ENCODE measurements around the gene HS2ST1. TPM values are rescaled to one million over a fixed set of nuclear protein-coding genes. Genes with fewer than 3 reads are reported as not detected.

Gene HS2ST1
- total RNA-seq, 2 experiments from 2014 or later, result 16.9 to 20.4 TPM

GRCh38 chr1:87106144-87106543 lies 191.7 kb downstream of the HS2ST1 start:
- CTCF ChIA-PET, result interaction anchor here (0.8 kb wide), 1 partner anchor 22 kb away, joined by 3 read pairs; no protein-coding TSS in a partner anchor
- DNase-seq, result no peak
- H3K4me3 Mint-ChIP-seq, result no peak overlapping the region
- H3K27me3 Mint-ChIP-seq, result no peaks in the 10 kb centered on the region
- peaks cover 5% of the 10 kb centered on the region for H3K36me3 Mint-ChIP-seq (ENCODE audit: low read depth)
- no peaks in the 10 kb centered on the region for H3K4me1 Mint-ChIP-seq
- H3K9me3 Mint-ChIP-seq, result no peaks in the 10 kb centered on the region
- POLR2A ChIA-PET, result interaction anchor here (1.2 kb wide), 1 partner anchor 9 kb away, joined by 4 read pairs; no protein-coding TSS in a partner anchor
- no peak overlapping the region for H3K27ac Mint-ChIP-seq

- Mint-ChIP-seq H3K36me3 (ENCODE audit: low read depth) (no peaks in the 10 kb centered on the region), H3K4me1 (no peaks in the 10 kb centered on the region), H3K9me3 (no peaks in the 10 kb centered on the region), H3K4me3 (no peak overlapping the region), H3K27ac (no peak overlapping the region), H3K27me3 (no peaks in the 10 kb centered on the region)
- DNase-seq, result no peak
- ChIA-PET CTCF (interaction anchor here (0.8 kb wide), 1 partner anchor 23 kb away, joined by 3 read pairs; no protein-coding TSS in a partner anchor), POLR2A (no interaction called here)
Observed at GRCh38 chr1:87106867-87107266, 192.4 kb downstream of the HS2ST1 start.

DNA sequence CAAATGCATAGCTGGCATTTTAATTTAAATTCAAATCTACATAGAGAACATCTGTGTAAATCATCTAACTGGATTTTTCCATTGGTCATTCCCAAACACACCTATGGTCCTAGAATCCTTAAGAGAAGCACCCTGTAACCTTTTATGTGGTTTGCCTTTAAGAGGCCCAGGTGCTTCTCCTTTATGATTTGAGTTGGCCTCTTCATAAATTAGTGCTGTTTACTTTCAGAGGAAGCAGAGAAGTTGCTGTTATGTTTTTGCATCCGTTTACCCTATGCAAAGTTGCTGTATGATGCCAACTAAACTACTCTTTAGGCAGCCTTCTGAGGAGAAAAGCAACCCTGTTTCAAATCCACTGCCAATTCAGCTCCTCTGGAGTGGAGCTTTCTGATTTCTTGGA lies 193.8 kb downstream of the HS2ST1 start:
- H3K9me3 Mint-ChIP-seq, result no peaks in the 10 kb centered on the region
- H3K4me3 Mint-ChIP-seq, result no peak overlapping the region
- H3K27me3 Mint-ChIP-seq, result no peaks in the 10 kb centered on the region
- no peaks in the 10 kb centered on the region for H3K4me1 Mint-ChIP-seq
- DNase-seq, result no peak
- no peak overlapping the region for H3K27ac Mint-ChIP-seq
- H3K36me3 Mint-ChIP-seq (ENCODE audit: low read depth), result no peaks in the 10 kb centered on the region
- POLR2A ChIA-PET, result no interaction called here
- CTCF ChIA-PET, result interaction anchor here (1.0 kb wide), 1 partner anchor 846 kb away, joined by 3 read pairs; no protein-coding TSS in a partner anchor

GRCh38 chr1:87108814-87109411 lies 194.5 kb downstream of the HS2ST1 start:
- no peaks in the 10 kb centered on the region for H3K4me1 Mint-ChIP-seq
- no peaks in the 10 kb centered on the region for H3K27me3 Mint-ChIP-seq
- CTCF ChIA-PET, result interaction anchor here (1.0 kb wide), 1 partner anchor 845 kb away, joined by 3 read pairs; no protein-coding TSS in a partner anchor
- H3K27ac Mint-ChIP-seq, result no peak overlapping the region
- H3K9me3 Mint-ChIP-seq, result no peaks in the 10 kb centered on the region
- H3K4me3 Mint-ChIP-seq, result no peak overlapping the region
- no peak for DNase-seq
- POLR2A ChIA-PET, result no interaction called here
- H3K36me3 Mint-ChIP-seq (ENCODE audit: low read depth), result no peaks in the 10 kb centered on the region

DNA sequence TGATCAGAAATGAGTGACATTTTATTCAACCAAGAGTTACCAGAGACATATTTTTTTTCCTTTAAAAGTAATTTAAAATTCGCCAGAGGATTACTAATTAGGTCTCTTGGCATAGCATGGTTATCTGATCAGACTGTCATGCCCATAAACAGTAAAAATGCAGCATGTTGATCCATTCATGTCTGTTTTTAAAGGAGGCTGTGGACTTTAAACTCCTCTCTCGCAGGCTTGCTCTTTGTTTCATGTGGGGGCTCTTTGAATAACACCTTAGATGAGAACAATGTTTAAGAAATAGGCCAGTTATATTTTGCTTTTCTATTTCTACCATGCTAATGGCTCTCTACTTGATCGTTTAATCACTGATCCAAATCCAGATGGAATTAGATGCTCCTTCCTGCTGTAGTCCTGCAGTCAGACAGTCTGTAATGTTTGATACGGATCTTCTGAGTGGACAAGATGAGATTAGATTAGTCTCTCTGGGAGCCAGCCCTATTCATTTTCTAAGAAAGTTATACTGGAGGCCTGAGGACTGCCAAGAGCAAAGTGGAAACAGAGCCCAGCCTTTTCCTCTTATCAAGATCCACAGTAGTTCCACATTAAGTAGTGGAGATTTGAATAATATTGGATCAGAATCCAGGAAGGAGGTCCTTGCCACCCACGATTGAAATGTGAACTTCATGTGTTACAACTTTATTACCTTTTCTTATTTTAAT lies 197.4 kb downstream of the HS2ST1 start:
- ChIA-PET POLR2A (no interaction called here), CTCF (no interaction called here)
- H3K27ac Mint-ChIP-seq, result no peak overlapping the region
- no peaks in the 10 kb centered on the region for H3K9me3 Mint-ChIP-seq
- H3K36me3 Mint-ChIP-seq (ENCODE audit: low read depth), result no peaks in the 10 kb centered on the region
- no peak for DNase-seq
- H3K4me3 Mint-ChIP-seq, result no peak overlapping the region
- no peaks in the 10 kb centered on the region for H3K4me1 Mint-ChIP-seq
- H3K27me3 Mint-ChIP-seq, result no peaks in the 10 kb centered on the region

- H3K27ac Mint-ChIP-seq, result no peak overlapping the region
- H3K9me3 Mint-ChIP-seq, result no peaks in the 10 kb centered on the region
- ChIA-PET CTCF (no interaction called here), POLR2A (no interaction called here)
- no peak overlapping the region for H3K4me3 Mint-ChIP-seq
- H3K27me3 Mint-ChIP-seq, result no peaks in the 10 kb centered on the region
- no peak for DNase-seq
- no peaks in the 10 kb centered on the region for H3K4me1 Mint-ChIP-seq
- no peaks in the 10 kb centered on the region for H3K36me3 Mint-ChIP-seq (ENCODE audit: low read depth)
Observed at GRCh38 chr1:87113313-87113712, 198.9 kb downstream of the HS2ST1 start.

- no peaks in the 10 kb centered on the region for H3K27me3 Mint-ChIP-seq
- POLR2A ChIA-PET, result no interaction called here
- H3K4me1 Mint-ChIP-seq, result no peaks in the 10 kb centered on the region
- H3K27ac Mint-ChIP-seq, result no peak overlapping the region
- CTCF ChIA-PET, result interaction anchor here (1.4 kb wide), 1 partner anchor 16 kb away, joined by 3 read pairs; no protein-coding TSS in a partner anchor
- H3K9me3 Mint-ChIP-seq, result no peaks in the 10 kb centered on the region
- no peaks in the 10 kb centered on the region for H3K36me3 Mint-ChIP-seq (ENCODE audit: low read depth)
- no peak for DNase-seq
- H3K4me3 Mint-ChIP-seq, result no peak overlapping the region
Observed at GRCh38 chr1:87115317-87115890, 201.0 kb downstream of the HS2ST1 start.

GRCh38 chr1:87115891-87116290 lies 201.5 kb downstream of the HS2ST1 start:
- ChIA-PET CTCF (interaction anchor here (1.4 kb wide), 1 partner anchor 15 kb away, joined by 3 read pairs; no protein-coding TSS in a partner anchor), POLR2A (no interaction called here)
- Mint-ChIP-seq H3K4me3 (no peak overlapping the region), H3K27me3 (no peaks in the 10 kb centered on the region), H3K27ac (no peak overlapping the region), H3K9me3 (no peaks in the 10 kb centered on the region), H3K36me3 (ENCODE audit: low read depth) (no peaks in the 10 kb centered on the region), H3K4me1 (no peaks in the 10 kb centered on the region)
- no peak for DNase-seq

DNA sequence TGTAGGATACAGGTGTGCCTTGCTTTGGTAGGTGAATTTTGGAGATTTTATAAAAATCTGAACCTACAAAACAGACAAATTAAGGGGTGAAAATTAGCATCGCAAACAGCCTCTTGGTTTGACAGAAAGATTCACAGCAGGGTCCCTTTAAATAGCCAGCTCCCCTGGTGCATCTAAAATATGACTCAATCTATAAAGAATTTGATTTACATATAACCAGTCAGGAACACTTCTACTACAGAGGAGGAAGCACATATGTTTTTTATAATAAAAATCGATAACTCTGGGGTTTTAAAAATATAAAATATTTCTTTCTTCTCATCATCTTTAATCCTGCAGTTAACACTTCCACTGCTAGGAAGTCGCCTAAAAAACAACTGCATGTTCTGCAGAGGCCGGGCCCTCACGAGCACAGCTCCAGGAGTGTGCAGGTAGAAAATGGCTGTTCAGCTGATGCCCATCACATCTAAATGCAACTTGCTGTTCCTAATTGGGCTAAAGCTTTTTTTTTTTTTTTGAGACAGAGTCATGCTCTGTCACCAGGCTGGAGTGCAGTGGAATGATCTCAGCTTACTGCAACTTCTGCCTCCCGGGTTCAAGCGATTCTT lies 203.4 kb downstream of the HS2ST1 start:
- H3K36me3 Mint-ChIP-seq (ENCODE audit: low read depth), result no peaks in the 10 kb centered on the region
- no peaks in the 10 kb centered on the region for H3K4me1 Mint-ChIP-seq
- POLR2A ChIA-PET, result no interaction called here
- no peaks in the 10 kb centered on the region for H3K9me3 Mint-ChIP-seq
- CTCF ChIA-PET, result no interaction called here
- no peak overlapping the region for H3K4me3 Mint-ChIP-seq
- no peak overlapping the region for H3K27ac Mint-ChIP-seq
- no peaks in the 10 kb centered on the region for H3K27me3 Mint-ChIP-seq
- no peak for DNase-seq

DNA sequence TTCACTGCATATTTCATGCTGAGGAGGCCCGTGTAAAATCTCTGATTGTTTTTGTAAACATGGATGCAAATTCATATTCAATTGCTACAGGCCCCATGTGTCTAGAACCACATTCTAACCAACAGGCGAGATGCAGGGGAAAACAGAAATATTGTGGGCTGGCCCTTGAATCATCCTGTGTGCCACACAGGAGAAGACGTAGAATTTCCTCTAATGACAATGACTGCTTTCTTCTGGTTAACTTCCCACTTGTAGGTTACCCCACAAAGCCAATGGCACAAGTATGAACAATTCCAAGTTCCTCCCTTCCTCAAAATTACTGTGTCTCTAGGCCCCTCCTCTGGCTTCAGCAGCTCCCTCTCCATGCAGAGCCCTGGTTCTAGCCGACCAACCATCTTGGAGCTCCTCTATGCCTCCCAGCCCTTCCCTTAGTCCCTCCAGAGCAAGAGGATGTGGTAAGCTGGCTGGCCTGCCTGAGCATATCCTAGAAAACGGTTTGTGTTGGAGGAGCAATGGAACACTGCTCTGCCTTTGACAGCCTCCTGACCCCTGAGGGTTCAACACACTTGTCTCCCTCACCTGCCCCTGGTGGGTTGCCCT lies 205.2 kb downstream of the HS2ST1 start:
- Mint-ChIP-seq H3K4me1 (no peaks in the 10 kb centered on the region), H3K4me3 (no peak overlapping the region), H3K9me3 (no peaks in the 10 kb centered on the region), H3K36me3 (ENCODE audit: low read depth) (no peaks in the 10 kb centered on the region), H3K27me3 (no peaks in the 10 kb centered on the region), H3K27ac (no peak overlapping the region)
- DNase-seq, result no peak
- ChIA-PET CTCF (no interaction called here), POLR2A (no interaction called here)

DNA sequence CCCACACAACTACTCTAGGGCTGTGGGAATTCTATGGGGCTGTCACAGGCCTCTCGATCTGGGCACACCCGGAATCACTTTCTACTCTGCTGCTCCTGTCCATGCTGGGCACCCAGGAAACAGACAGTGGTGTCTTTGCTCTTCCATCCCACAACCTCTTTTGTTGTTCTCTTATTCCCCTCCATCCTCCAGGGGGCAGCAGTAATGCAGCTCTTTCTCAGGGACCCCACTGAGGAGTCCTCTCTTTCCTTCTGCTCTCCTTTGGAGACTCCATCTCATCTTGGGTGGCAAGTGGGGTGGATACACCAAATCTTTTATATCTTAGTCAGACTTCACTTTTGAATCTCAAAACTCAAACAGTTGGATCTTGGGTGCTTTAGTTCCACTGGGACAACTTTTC lies 206.3 kb downstream of the HS2ST1 start:
- no peaks in the 10 kb centered on the region for H3K27me3 Mint-ChIP-seq

DNA sequence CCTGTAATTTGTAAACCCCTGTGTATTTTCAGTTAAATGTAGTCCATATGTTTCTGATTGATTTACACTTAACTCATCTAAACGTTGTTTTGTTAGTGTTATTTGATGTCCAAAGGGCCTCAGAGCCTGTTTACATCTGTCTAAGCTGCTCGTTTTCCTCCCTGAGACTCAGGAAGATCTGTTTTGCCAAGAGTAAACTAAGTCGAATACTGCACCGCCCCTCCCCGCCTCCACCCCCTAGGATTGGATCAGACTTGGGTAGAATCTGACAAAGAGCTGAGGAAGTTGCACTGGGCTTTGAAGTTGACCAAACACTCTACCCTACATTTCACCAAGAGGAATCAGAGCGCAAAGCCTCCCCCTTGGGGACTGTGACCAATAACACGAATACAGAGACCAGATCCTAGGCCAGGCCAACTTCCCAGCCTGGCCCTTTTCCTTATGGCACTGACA lies 207.3 kb downstream of the HS2ST1 start:
- ChIA-PET POLR2A (no interaction called here), CTCF (interaction anchor here (1.4 kb wide), 1 partner anchor 15 kb away, joined by 4 read pairs; no protein-coding TSS in a partner anchor)
- Mint-ChIP-seq H3K36me3 (ENCODE audit: low read depth) (no peaks in the 10 kb centered on the region), H3K4me1 (no peaks in the 10 kb centered on the region), H3K4me3 (no peak overlapping the region), H3K27ac (no peak overlapping the region), H3K27me3 (no peaks in the 10 kb centered on the region), H3K9me3 (no peaks in the 10 kb centered on the region)
- no peak for DNase-seq

More for the DNA sequence above, 206.3 kb downstream of the HS2ST1 start:
- no peaks in the 10 kb centered on the region for H3K9me3 Mint-ChIP-seq
- H3K4me3 Mint-ChIP-seq, result no peak overlapping the region
- H3K4me1 Mint-ChIP-seq, result no peaks in the 10 kb centered on the region
- CTCF ChIA-PET, result no interaction called here
- DNase-seq, result no peak
- no peak overlapping the region for H3K27ac Mint-ChIP-seq
- POLR2A ChIA-PET, result no interaction called here
- H3K36me3 Mint-ChIP-seq (ENCODE audit: low read depth), result no peaks in the 10 kb centered on the region

GRCh38 chr1:87122243-87122642 lies 207.8 kb downstream of the HS2ST1 start:
- Mint-ChIP-seq H3K9me3 (no peaks in the 10 kb centered on the region), H3K4me1 (no peaks in the 10 kb centered on the region), H3K27me3 (no peaks in the 10 kb centered on the region), H3K27ac (no peak overlapping the region), H3K4me3 (no peak overlapping the region), H3K36me3 (ENCODE audit: low read depth) (no peaks in the 10 kb centered on the region)
- ChIA-PET POLR2A (no interaction called here), CTCF (interaction anchor here (1.4 kb wide), 1 partner anchor 14 kb away, joined by 4 read pairs; no protein-coding TSS in a partner anchor)
- DNase-seq, result no peak

All from activated CD4-positive, alpha-beta memory T cell treated with anti-CD3 and anti-CD28 coated beads, Interleukin-2, amount 10 ng/mL, durations not matched to agents 7 days and 5 days (primary cell).